ENCODE data around the gene MAPK8. TPM values are rescaled to one million over a fixed set of nuclear protein-coding genes. Genes with fewer than 3 reads are reported as not detected.

The MAPK8 gene
- total and polyA plus RNA-seq, 9 of the 15 experiments (the other 6 are each of a cell fraction or from before 2014, with no cell fraction given) = 6.4 to 159 (median 71.0) TPM

GRCh38 chr10:48468130-48468790 lies 161.8 kb downstream of the MAPK8 start (continued):
- TF ChIP-seq GABPB2 (CRISPR knock-in tag; conservative IDR thresholded peaks at IDR 0.05) = no peak
- no peak for TF ChIP-seq NKRF (IDR thresholded peaks at IDR 0.05; ENCODE audit: borderline replicate concordance)
- TF ChIP-seq SNAPC5 (CRISPR knock-in tag; IDR thresholded peaks at IDR 0.05) = no peak
- TF ChIP-seq GTF2A2 (tag; IDR thresholded peaks at IDR 0.05) = no peak
- no peak for TF ChIP-seq ZNF384 (IDR thresholded peaks at IDR 0.05; ENCODE audit: low read depth, low read length)
- TF ChIP-seq LEF1 (IDR thresholded peaks at IDR 0.05) = peak; percentile 82
- 0 out of 2 replicates have a peak, but pooled peaks have one; percentile 19 for TF ChIP-seq ILK (tag; IDR thresholded peaks at IDR 0.05; ENCODE audit: borderline replicate concordance, low read depth)
- TF ChIP-seq BHLHE40 (IDR thresholded peaks at IDR 0.05; ENCODE audit: low read length) = no peak
- TF ChIP-seq OTX1 (CRISPR knock-in tag; IDR thresholded peaks at IDR 0.05) = no peak
- TF ChIP-seq TEAD2 (tag; IDR thresholded peaks at IDR 0.05) = no peak
- no peak for TF ChIP-seq ZBTB33 (CRISPR knock-in tag; IDR thresholded peaks at IDR 0.05)
- no peak for TF ChIP-seq KAT8 (IDR thresholded peaks at IDR 0.05; ENCODE audit: low read depth)
- TF ChIP-seq POLR2G (IDR thresholded peaks at IDR 0.05; ENCODE audit: low read depth, low read length) = no peak
- no peak for TF ChIP-seq CREB3L1 (IDR thresholded peaks at IDR 0.05; ENCODE audit: borderline replicate concordance, low read depth)
- no peak for TF ChIP-seq ZNF239 (CRISPR knock-in tag; IDR thresholded peaks at IDR 0.05)
- TF ChIP-seq ZNF146 (CRISPR knock-in tag; IDR thresholded peaks at IDR 0.05; ENCODE audit: unreplicated experiment) = no peak
- peak; percentile 20 to 86; a peak in 3 of 4 replicates for TF ChIP-seq RCOR1 (IDR thresholded peaks at IDR 0.05; ENCODE audit: borderline replicate concordance in 1 of 2, low read depth in 2 of 2, low read length in 2 of 2)
- no peak for TF ChIP-seq DLX4 (CRISPR knock-in tag; IDR thresholded peaks at IDR 0.05)
- no peak for TF ChIP-seq HDAC8 (tag; IDR thresholded peaks at IDR 0.05)
- no peak for TF ChIP-seq HOMEZ (CRISPR knock-in tag; IDR thresholded peaks at IDR 0.05)
- no peak for TF ChIP-seq ZNF316 (IDR thresholded peaks at IDR 0.05)
- no peak; a peak in 1 of 4 replicates for TF ChIP-seq ARNT (IDR thresholded peaks at IDR 0.05)

Measured in K562 (cell line).